IMR-90 (cell line): ENCODE results near the gene PFDN1. TPM values are rescaled to one million over a fixed set of nuclear protein-coding genes. Genes with fewer than 3 reads are reported as not detected.

ENCODE experiments used
- ATAC-seq: fragments of 200-7000 bp; cut with Tn5 transposase; 2 replicates; pipeline ENCODE4 v1.9.1; 2020; ENCODE audit warnings: low read depth, mild to moderate bottlenecking, moderate library complexity
- BruUV-seq: library from RNA; stranded (reverse); fragments of 400-500 nt; replicated peaks from 2 replicates; lab custom pipeline; 2021; lab: Mats Ljungman, UMichigan
- CTCF ChIA-PET: fragments of 300-600 bp; formaldehyde crosslinking; extraction: SDS; loops from one replicate; lab custom pipeline; 2021; ENCODE audit warnings: antibody characterized with exemption; lab: Yijun Ruan, JAX
- POLR2A ChIA-PET: fragments of 300-600 bp; sonication (Branson Sonifier 250); formaldehyde crosslinking; loops from one replicate; lab custom pipeline; 2022; ENCODE audit warnings: antibody characterized with exemption; ENCODE audit not compliant: unreplicated experiment; lab: Charles Lee
- DNase-seq: peaks from one replicate; pipeline ENCODE4 v3.0.0; 2013
- H2AFZ ChIP-seq: replicated peaks from 2 replicates; pipeline ENCODE3; 2013; ENCODE audit warnings: low read length, mild to moderate bottlenecking; ENCODE audit not compliant: poor library complexity
- H2AK5ac ChIP-seq: 2 replicates; pipeline ENCODE4 v1.6.1; 2013; ENCODE audit warnings: low read depth, low read length, inconsistent platforms
- H2AK9ac ChIP-seq: replicated peaks from 2 replicates; pipeline ENCODE3; 2013; ENCODE audit warnings: mild to moderate bottlenecking, low read depth, low read length, moderate library complexity; ENCODE audit not compliant: poor library complexity
- H2BK120ac ChIP-seq: 2 replicates; pipeline ENCODE4 v1.6.1; 2013; ENCODE audit warnings: low read depth, low read length, inconsistent platforms
- H2BK15ac ChIP-seq: 3 replicates; pipeline ENCODE4 v1.6.1; 2013; ENCODE audit warnings: low read depth, low read length, inconsistent platforms
- H2BK20ac ChIP-seq: 2 replicates; pipeline ENCODE4 v1.6.1; 2013; ENCODE audit warnings: low read depth, mild to moderate bottlenecking, inconsistent platforms, low read length, moderate library complexity
- H2BK5ac ChIP-seq: 2 replicates; pipeline ENCODE4 v1.6.1; 2013; ENCODE audit warnings: mild to moderate bottlenecking, low read depth, low read length, inconsistent platforms; ENCODE audit not compliant: poor library complexity, severe bottlenecking
- H3K14ac ChIP-seq: replicated peaks from 2 replicates; pipeline ENCODE4 v1.6.1; 2013; ENCODE audit warnings: low read depth, low read length, inconsistent platforms
- H3K18ac ChIP-seq: 2 replicates; pipeline ENCODE4 v1.6.1; 2013; ENCODE audit warnings: low read depth, low read length, control low read depth
- H3K23ac ChIP-seq: 2 replicates; pipeline ENCODE4 v1.6.1; 2013; ENCODE audit warnings: low read depth, low read length, inconsistent platforms
- H3K27ac ChIP-seq: 2 replicates; pipeline ENCODE4 v1.5.1; 2013; ENCODE audit warnings: mild to moderate bottlenecking, control low read depth, low read length; ENCODE audit not compliant: insufficient read depth
- H3K27me3 ChIP-seq: 2 replicates; pipeline ENCODE4 v1.6.1; 2013; ENCODE audit warnings: low read length; ENCODE audit not compliant: control insufficient read depth, insufficient read depth
- H3K36me3 ChIP-seq: 2 replicates; pipeline ENCODE4 v1.6.1; 2013; ENCODE audit warnings: low read length, mixed read lengths; ENCODE audit not compliant: control insufficient read depth, insufficient read depth
- H3K4ac ChIP-seq: 2 replicates; pipeline ENCODE4 v1.6.1; 2013; ENCODE audit warnings: low read depth, low read length, inconsistent platforms
- H3K4me1 ChIP-seq: 2 replicates; pipeline ENCODE4 v1.6.1; 2013; ENCODE audit warnings: low read length, mixed read lengths; ENCODE audit not compliant: control insufficient read depth, insufficient read depth
- H3K4me2 ChIP-seq: 2 replicates; pipeline ENCODE4 v1.6.1; 2013; ENCODE audit warnings: low read depth, mild to moderate bottlenecking, control low read depth, low read length, moderate library complexity
- H3K4me3 ChIP-seq: 2 replicates; pipeline ENCODE4 v1.5.1; 2013; ENCODE audit warnings: low read depth, mild to moderate bottlenecking, control low read depth, low read length, moderate library complexity; ENCODE audit not compliant: insufficient read depth
- H3K56ac ChIP-seq: 2 replicates; pipeline ENCODE4 v1.6.1; 2013; ENCODE audit warnings: low read length, inconsistent platforms; ENCODE audit not compliant: insufficient read depth; ENCODE audit errors: extremely low read depth
- H3K79me1 ChIP-seq, 2 experiments: 2 replicates each; pipeline ENCODE4 v1.6.1; 2013; ENCODE audit warnings: low read length in 2 of 2, inconsistent platforms in 1 of 2, low read depth in 1 of 2
- H3K9ac ChIP-seq: 2 replicates; pipeline ENCODE4 v1.6.1; 2013; ENCODE audit warnings: low read depth, low read length, control low read depth
- H3K9me1 ChIP-seq: 2 replicates; pipeline ENCODE4 v1.6.1; 2013; ENCODE audit warnings: low read length, inconsistent platforms; ENCODE audit not compliant: insufficient read depth
- H3K9me3 ChIP-seq: 2 replicates; pipeline ENCODE4 v1.6.1; 2013; ENCODE audit warnings: low read length; ENCODE audit not compliant: control insufficient read depth, insufficient read depth
- H4K20me1 ChIP-seq: 2 replicates; pipeline ENCODE4 v1.6.1; 2013; ENCODE audit warnings: low read length, inconsistent platforms; ENCODE audit not compliant: insufficient read depth
- H4K5ac ChIP-seq: 2 replicates; pipeline ENCODE4 v1.6.1; 2013; ENCODE audit warnings: mild to moderate bottlenecking, low read depth, low read length, control low read depth
- H4K8ac ChIP-seq, 2 experiments: 2 replicates each; pipeline ENCODE4 v1.6.1; 2013; ENCODE audit warnings: low read depth in 2 of 2, low read length in 2 of 2, control low read depth in 1 of 2, inconsistent platforms in 1 of 2
- H4K91ac ChIP-seq: 2 replicates; pipeline ENCODE4 v1.6.1; 2013; ENCODE audit warnings: low read depth, low read length, inconsistent platforms; ENCODE audit not compliant: insufficient read depth
- BHLHE40 ChIP-seq: fragments of 150-350 bp; IDR thresholded peaks from 2 replicates; pipeline ENCODE4 v1.6.1; 2016; ENCODE audit warnings: mild to moderate bottlenecking, low read depth, low read length
- CEBPB ChIP-seq: IDR thresholded peaks from 2 replicates; pipeline ENCODE4 v1.6.1; 2012; ENCODE audit warnings: low read depth, low read length, improper control_type of control experiment
- CTCF ChIP-seq: conservative IDR thresholded peaks from 2 replicates; pipeline ENCODE4 v1.5.1; 2012; ENCODE audit warnings: mild to moderate bottlenecking, low read depth, low read length, improper control_type of control experiment
- FOS ChIP-seq: fragments of 150-350 bp; IDR thresholded peaks from 2 replicates; pipeline ENCODE4 v1.6.1; 2016; ENCODE audit warnings: low read depth, low read length
- MAZ ChIP-seq: IDR thresholded peaks from 2 replicates; pipeline ENCODE4 v1.6.1; 2012; ENCODE audit warnings: low read depth, mild to moderate bottlenecking, low read length, improper control_type of control experiment, moderate library complexity, borderline replicate concordance
- MXI1 ChIP-seq: IDR thresholded peaks from 2 replicates; pipeline ENCODE4 v1.6.1; 2012; ENCODE audit warnings: low read depth, mild to moderate bottlenecking, low read length, moderate library complexity, borderline replicate concordance
- NFE2L2 ChIP-seq: fragments of 150-350 bp; IDR thresholded peaks from 2 replicates; pipeline ENCODE4 v1.6.1; 2016; ENCODE audit warnings: low read depth, mild to moderate bottlenecking, low read length
- POLR2A ChIP-seq: IDR thresholded peaks from 2 replicates; pipeline ENCODE4 v1.6.1; 2012; ENCODE audit warnings: mild to moderate bottlenecking, low read depth, low read length
- RAD21 ChIP-seq: IDR thresholded peaks from 2 replicates; pipeline ENCODE4 v1.6.1; 2012; ENCODE audit warnings: low read length, improper control_type of control experiment
- RCOR1 ChIP-seq: IDR thresholded peaks from 2 replicates; pipeline ENCODE4 v1.6.1; 2012; ENCODE audit warnings: mild to moderate bottlenecking, low read length, improper control_type of control experiment; ENCODE audit not compliant: insufficient replicate concordance
- RFX5 ChIP-seq: IDR thresholded peaks from 2 replicates; pipeline ENCODE4 v1.8.0; 2012; ENCODE audit warnings: low read depth, mild to moderate bottlenecking, low read length, moderate library complexity
- SMC3 ChIP-seq: fragments of 150-350 bp; IDR thresholded peaks from 2 replicates; pipeline ENCODE4 v1.6.1; 2016; ENCODE audit warnings: low read depth, mild to moderate bottlenecking, antibody characterized with exemption, low read length, moderate library complexity
- USF2 ChIP-seq: fragments of 150-350 bp; IDR thresholded peaks from 2 replicates; pipeline ENCODE4 v1.6.1; 2017; ENCODE audit warnings: mild to moderate bottlenecking, antibody characterized with exemption, low read length, low read depth
- WGBS, 2 experiments: methylation state at CpG; one replicate each; pipeline versions ENCODE4 v1.1.5 to v1.1.7; 2013; ENCODE audit warnings: missing lambda C conversion rate in 2 of 2; ENCODE audit not compliant: insufficient read length in 1 of 2; ENCODE audit errors: extremely low coverage in 2 of 2; 5-methylcytosine and 5-hydroxymethylcytosine counted together
- dilution Hi-C: fragments of 300-500 bp; cut with HindIII; formaldehyde crosslinking; loops from one replicate; pipeline ENCODE4 v1.14.3; 2018; ENCODE audit warnings: low sequenced_read_pairs; ENCODE audit not compliant: unreplicated experiment
- in situ Hi-C: fragments of 300-500 bp; cut with MboI; formaldehyde crosslinking; loops from 3 replicates; pipeline ENCODE4 v1.14.3; 2019; ENCODE audit warnings: low sequenced_read_pairs, inconsistent platforms, mixed read lengths
- intact Hi-C: fragments of 100-400 bp; cut with micrococcal nuclease; formaldehyde crosslinking; loops from 2 replicates; pipeline ENCODE4 v1.10.0; 2022
- polyA plus RNA-seq, 3 experiments: library from polyadenylated mRNA; depleted of rRNA; stranded (reverse); fragments of >200 nt; gene quantifications; 2 replicates each; pipeline ENCODE4 v1.2.3, GENCODE V29; 2012; ENCODE audit warnings: low replicate concordance in 1 of 3
- total RNA-seq: library from RNA; depleted of rRNA; stranded (reverse); fragments of >200 nt; gene quantifications from 2 replicates; pipeline ENCODE4 v1.2.3, GENCODE V29; 2012

Gene PFDN1
- total and polyA plus RNA-seq, 2 of the 4 experiments (the other 2 are of a cell fraction): 98.8 to 134 TPM

- POLR2A ChIA-PET: interaction anchor here (0.6 to 1.5 kb wide), 7 partner anchors 11 to 1577 kb away, joined by 3 to 8 read pairs (median 3); partner anchors contain the start of gene DELE1
- WGBS, 2 experiments: 0% methylated on average over 16 of the region's 72 CpGs; no CpG with 5 or more reads in 1 of the 2 experiments
- no TSS peak for BruUV-seq
- Histone ChIP-seq H3K4ac (peak within 1 kb of the TSS; percentile 64), H3K27ac (peak within 1 kb of the TSS; percentile 22; the same call in 1 of the 2 replicates), H3K4me3 (peak within 1 kb of the TSS; percentile 74), H4K8ac (peak within 1 kb of the TSS; percentile 46 to 52; a peak in 2 of 4 replicates), H4K91ac (no peak within 1 kb of the TSS), H2BK120ac (peak within 1 kb of the TSS; percentile 52), H3K27me3 (no peaks in the 10 kb centered on the region), H3K79me1 (peaks cover 24 to 43% of the 10 kb centered on the region in 2 experiments), H3K18ac (no peak within 1 kb of the TSS), H2AK5ac (peak within 1 kb of the TSS; percentile 42), H3K9me1 (peaks cover 4% of the 10 kb centered on the region; the same call in 1 of the 2 replicates), H2BK20ac (peak within 1 kb of the TSS; percentile 57; the same call in 1 of the 2 replicates), H3K9me3 (no peaks in the 10 kb centered on the region), H4K5ac (no peak within 1 kb of the TSS), H3K9ac (peak within 1 kb of the TSS; percentile 41), H3K14ac (peak within 1 kb of the TSS; percentile 77), H3K23ac (peak within 1 kb of the TSS; percentile 79), H4K20me1 (0 out of 2 replicates have a peak, but pooled peaks cover 9% of the 10 kb centered on the region), H2AFZ (peak within 1 kb of the TSS; percentile 90), H3K4me1 (peaks cover 11% of the 10 kb centered on the region), H2BK5ac (peak within 1 kb of the TSS; percentile 25), H3K36me3 (peaks cover 5% of the 10 kb centered on the region; the same call in 1 of the 2 replicates), H2AK9ac (peak within 1 kb of the TSS; percentile 92), H3K56ac (peak within 1 kb of the TSS; percentile 19; the same call in 1 of the 2 replicates), H3K4me2 (peak within 1 kb of the TSS; percentile 66), H2BK15ac (no peak within 1 kb of the TSS; the same call in 2 of the 3 replicates)
- TF ChIP-seq MXI1: 0 out of 2 replicates have a peak, but pooled peaks have one; percentile 30
- TF ChIP-seq MAZ: peak; percentile 28; the same call in 1 of the 2 replicates
- no peak for TF ChIP-seq BHLHE40
- TF ChIP-seq POLR2A: peak; percentile 98
- TF ChIP-seq RCOR1: no peak
- no peak for TF ChIP-seq FOS
- no peak for TF ChIP-seq USF2
- TF ChIP-seq RFX5: no peak
- TF ChIP-seq CTCF: peak; percentile 37
- no peak for TF ChIP-seq NFE2L2
- TF ChIP-seq RAD21: no peak
- TF ChIP-seq SMC3: no peak
- TF ChIP-seq CEBPB: no peak
- peak; percentile 93 for ATAC-seq
- CTCF ChIA-PET: interaction anchor here (0.6 to 11.0 kb wide), 23 partner anchors 9 to 1218 kb away, joined by 3 to 233 read pairs (median 4); partner anchors contain the start of gene PFDN1
- dilution Hi-C loops: no loop called here
- DNase-seq: peak; percentile 63
- in situ Hi-C loops: no loop called here
- intact Hi-C loops: loop anchor here (1.0 to 5.0 kb wide), 2 partner anchors 49 to 102 kb away; no protein-coding TSS in a partner anchor
Measured at GRCh38 chr5:140346348-140347221, 43.7 kb upstream of the PFDN1 start, which contains the start of gene HBEGF. TSS of gene HBEGF (minus strand) at chr5:140346603. CDS start at chr5:140346328, 275 bp downstream.
